H1 (cell line): ENCODE data around the gene NSL1. TPM values are rescaled to one million over a fixed set of nuclear protein-coding genes. Genes with fewer than 3 reads are reported as not detected.

Experiments used
- CTCF ChIA-PET: fragments of 300-600 bp; sonication (Branson Sonifier 250); formaldehyde crosslinking; loops from one replicate; lab custom pipeline; 2021; ENCODE audit not compliant: partially characterized antibody; lab: Charles Lee
- POLR2A ChIA-PET: fragments of 300-600 bp; sonication (Branson Sonifier 250); formaldehyde crosslinking; loops from one replicate; lab custom pipeline; 2021; ENCODE audit warnings: inconsistent platforms; ENCODE audit not compliant: partially characterized antibody; lab: Charles Lee
- DNase-seq, 2 experiments: peaks; one replicate each; pipeline versions ENCODE4 v3.0.0 to v3.0.0-alpha.2; 2010 to 2022; ENCODE audit warnings: low spot score in 2 of 2, low read depth in 1 of 2, mixed read lengths in 1 of 2
- FAIRE-seq: peaks from 2 replicates; lab custom pipeline; 2011; peaks lifted over from hg19 to GRCh38; lab: Jason Lieb, UNC
- H2AFZ ChIP-seq: 2 replicates; pipeline ENCODE4 v1.8.1; 2012; ENCODE audit warnings: low read length, inconsistent platforms
- H2AK5ac ChIP-seq: 2 replicates; pipeline ENCODE4 v1.6.1; 2013; ENCODE audit warnings: low read depth, low read length
- H2BK120ac ChIP-seq: replicated peaks from 2 replicates; pipeline ENCODE3; 2013; ENCODE audit warnings: low read depth, low read length, inconsistent platforms
- H2BK12ac ChIP-seq: 2 replicates; pipeline ENCODE4 v1.6.1; 2013; ENCODE audit warnings: low read depth, low read length
- H2BK15ac ChIP-seq: 2 replicates; pipeline ENCODE4 v1.6.1; 2013; ENCODE audit warnings: low read length
- H2BK20ac ChIP-seq: 2 replicates; pipeline ENCODE4 v1.6.1; 2013; ENCODE audit warnings: low read length
- H2BK5ac ChIP-seq: 2 replicates; pipeline ENCODE4 v1.6.1; 2013; ENCODE audit warnings: low read depth, low read length
- H3K14ac ChIP-seq: 2 replicates; pipeline ENCODE4 v1.6.1; 2013; ENCODE audit warnings: inconsistent platforms; ENCODE audit not compliant: insufficient read length
- H3K18ac ChIP-seq: 2 replicates; pipeline ENCODE4 v1.6.1; 2013; ENCODE audit warnings: low read length; ENCODE audit errors: extremely low read depth
- H3K23ac ChIP-seq: 2 replicates; pipeline ENCODE4 v1.6.1; 2013; ENCODE audit warnings: inconsistent platforms; ENCODE audit not compliant: insufficient read length
- H3K23me2 ChIP-seq: 2 replicates; pipeline ENCODE4 v1.6.1; 2013; ENCODE audit warnings: low read depth, low read length
- H3K27ac ChIP-seq: 2 replicates; pipeline ENCODE4 v1.6.1; 2011; ENCODE audit warnings: low read depth, low read length, inconsistent platforms
- H3K27me3 ChIP-seq, 4 experiments: replicated peaks in 1 of 4; 1 replicate in 1 of 4; 2 replicates in 3 of 4; pipeline versions ENCODE4 v1.6.1 to v1.8.1; 2011 to 2013; ENCODE audit warnings: low read length in 3 of 4, mild to moderate bottlenecking in 3 of 4, inconsistent platforms in 2 of 4, mixed read lengths in 2 of 4, moderate library complexity in 1 of 4; ENCODE audit not compliant: control insufficient read depth in 3 of 4, insufficient read depth in 3 of 4; ENCODE audit errors: extremely low read depth in 1 of 4
- H3K36me3 ChIP-seq, 4 experiments: 2 replicates each; pipeline versions ENCODE4 v1.6.1 to v1.8.1; 2011 to 2013; ENCODE audit warnings: mild to moderate bottlenecking in 4 of 4, low read length in 3 of 4, moderate library complexity in 2 of 4, control low read depth in 1 of 4, inconsistent platforms in 1 of 4; ENCODE audit not compliant: insufficient read depth in 4 of 4, control insufficient read depth in 2 of 4
- H3K4ac ChIP-seq: replicated peaks from 2 replicates; pipeline ENCODE3; 2013; ENCODE audit warnings: low read length, low read depth, mixed read lengths, inconsistent platforms; ENCODE audit not compliant: insufficient read length
- H3K4me1 ChIP-seq, 4 experiments: replicated peaks in 1 of 4; 1 replicate in 1 of 4; 2 replicates in 3 of 4; pipeline versions ENCODE4 v1.6.1 to v1.8.1; 2011 to 2013; ENCODE audit warnings: low read length in 3 of 4, inconsistent platforms in 2 of 4, mixed read lengths in 1 of 4; ENCODE audit not compliant: insufficient read depth in 4 of 4, control insufficient read depth in 3 of 4
- H3K4me2 ChIP-seq, 2 experiments: 2 replicates each; pipeline versions ENCODE4 v1.6.1 to v1.8.1; 2011 to 2013; ENCODE audit warnings: low read depth in 2 of 2, low read length in 2 of 2, control low read depth in 1 of 2, inconsistent platforms in 1 of 2, mild to moderate bottlenecking in 1 of 2; ENCODE audit not compliant: insufficient read depth in 1 of 2
- H3K4me3 ChIP-seq, 4 experiments: fragments of 200-600, 300-600 bp in 1 of 4; sonication (generic), shearing (Covaris generic), sonication (Bioruptor Twin) in 1 of 4; 2 replicates each; pipeline versions ENCODE4 v1.5.1 to v1.8.1; 2011 to 2016; ENCODE audit warnings: low read length in 4 of 4, low read depth in 3 of 4, control low read depth in 2 of 4, inconsistent platforms in 2 of 4, mild to moderate bottlenecking in 2 of 4, mixed read lengths in 1 of 4, moderate library complexity in 1 of 4; ENCODE audit not compliant: insufficient read depth in 2 of 4; ENCODE audit errors: extremely low read depth in 1 of 4
- H3K56ac ChIP-seq: replicated peaks from 2 replicates; pipeline ENCODE3; 2013; ENCODE audit warnings: low read depth, mild to moderate bottlenecking, mixed read lengths, low read length, inconsistent platforms; ENCODE audit not compliant: insufficient read length
- H3K79me1 ChIP-seq: 2 replicates; pipeline ENCODE4 v1.6.1; 2013; ENCODE audit warnings: low read depth, low read length, control low read depth
- H3K79me2 ChIP-seq, 2 experiments: 2 replicates each; pipeline versions ENCODE4 v1.6.1 to v1.8.1; 2012 to 2013; ENCODE audit warnings: low read length in 2 of 2, mild to moderate bottlenecking in 2 of 2, inconsistent platforms in 1 of 2; ENCODE audit not compliant: insufficient read depth in 2 of 2, control insufficient read depth in 1 of 2
- H3K9ac ChIP-seq, 4 experiments: replicated peaks in 1 of 4; 1 replicate in 1 of 4; 2 replicates in 3 of 4; pipeline versions ENCODE4 v1.6.1 to v1.8.1; 2011 to 2013; ENCODE audit warnings: low read depth in 3 of 4, low read length in 3 of 4, control low read depth in 2 of 4, mild to moderate bottlenecking in 2 of 4, moderate library complexity in 2 of 4, inconsistent platforms in 1 of 4; ENCODE audit errors: extremely low read depth in 1 of 4
- H3K9me3 ChIP-seq, 2 experiments: 2 replicates each; pipeline versions ENCODE4 v1.6.1 to v1.8.1; 2012 to 2013; ENCODE audit warnings: mild to moderate bottlenecking in 2 of 2, moderate library complexity in 2 of 2, control low read depth in 1 of 2, inconsistent platforms in 1 of 2, low read depth in 1 of 2, low read length in 1 of 2, mixed read lengths in 1 of 2; ENCODE audit not compliant: insufficient read depth in 2 of 2
- H4K20me1 ChIP-seq, 2 experiments: replicated peaks in 1 of 2; 2 replicates each; pipeline versions ENCODE3 to v1.8.1; 2011 to 2013; ENCODE audit warnings: inconsistent platforms in 2 of 2, low read length in 2 of 2, mild to moderate bottlenecking in 1 of 2; ENCODE audit not compliant: insufficient read depth in 2 of 2, control insufficient read depth in 1 of 2
- H4K5ac ChIP-seq: 2 replicates; pipeline ENCODE4 v1.6.1; 2013; ENCODE audit warnings: low read length, low read depth, mixed read lengths, inconsistent platforms; ENCODE audit not compliant: insufficient read length
- H4K8ac ChIP-seq: 2 replicates; pipeline ENCODE4 v1.8.0; 2013; ENCODE audit warnings: mild to moderate bottlenecking, moderate library complexity, low read length, inconsistent platforms; ENCODE audit not compliant: insufficient read depth; ENCODE audit errors: extremely low read depth
- H4K91ac ChIP-seq: replicated peaks from 2 replicates; pipeline ENCODE3; 2013; ENCODE audit warnings: low read length, mixed read lengths, inconsistent platforms; ENCODE audit not compliant: insufficient read length
- BCL11A ChIP-seq, 2 experiments: IDR thresholded peaks; one replicate each; pipeline ENCODE4 v1.6.1; 2011; ENCODE audit warnings: low read depth in 2 of 2, low read length in 2 of 2, mild to moderate bottlenecking in 2 of 2
- EGR1 ChIP-seq: IDR thresholded peaks from 2 replicates; pipeline ENCODE4 v1.6.1; 2011; ENCODE audit warnings: low read depth, low read length, borderline replicate concordance
- EP300 ChIP-seq, 2 experiments: IDR thresholded peaks; 1 replicate in 1 of 2; 2 replicates in 1 of 2; pipeline ENCODE4 v1.6.1; 2011 to 2012; ENCODE audit warnings: low read depth in 2 of 2, low read length in 2 of 2, mild to moderate bottlenecking in 2 of 2, borderline replicate concordance in 1 of 2, inconsistent platforms in 1 of 2, moderate library complexity in 1 of 2
- EZH2 ChIP-seq: fragments of 200-600 bp; sonication (generic); IDR thresholded peaks from 2 replicates; pipeline ENCODE4 v1.7.1; 2012; ENCODE audit warnings: low read depth, mild to moderate bottlenecking, moderate library complexity, low read length, inconsistent platforms; ENCODE audit not compliant: severe bottlenecking
- MAFK ChIP-seq: IDR thresholded peaks from 2 replicates; pipeline ENCODE4 v1.6.1; 2012; ENCODE audit warnings: low read depth, mild to moderate bottlenecking, improper control_type of control experiment, low read length
- PHF8 ChIP-seq: fragments of 200-600 bp; sonication (generic); conservative IDR thresholded peaks from 2 replicates; pipeline ENCODE4 v1.7.1; 2012; ENCODE audit warnings: low read depth, mild to moderate bottlenecking, inconsistent platforms, low read length, moderate library complexity
- POLR2AphosphoS5 ChIP-seq: IDR thresholded peaks from 2 replicates; pipeline ENCODE4 v1.6.1; 2011; ENCODE audit warnings: low read depth, low read length
- SP1 ChIP-seq: IDR thresholded peaks from 2 replicates; pipeline ENCODE4 v1.6.1; 2011; ENCODE audit warnings: low read depth, low read length
- TAF1 ChIP-seq: IDR thresholded peaks from 2 replicates; pipeline ENCODE4 v1.6.1; 2011; ENCODE audit warnings: mild to moderate bottlenecking, low read depth, low read length
- TAF7 ChIP-seq: optimal IDR thresholded peaks from 2 replicates; pipeline ENCODE3; 2011; ENCODE audit warnings: low read depth, mild to moderate bottlenecking, inconsistent platforms, low read length, moderate library complexity, borderline replicate concordance
- TEAD4 ChIP-seq: IDR thresholded peaks from 2 replicates; pipeline ENCODE4 v1.6.1; 2012; ENCODE audit warnings: low read depth, low read length, inconsistent platforms, mixed read lengths
- USF2 ChIP-seq: IDR thresholded peaks from 2 replicates; pipeline ENCODE4 v1.6.1; 2011; ENCODE audit warnings: low read length, improper control_type of control experiment
- WGBS, 2 experiments: shearing (Covaris generic) in 1 of 2; methylation state at CpG; one replicate each; pipeline versions ENCODE4 v1.1.6 to v1.1.7; 2013 to 2015; ENCODE audit warnings: low lambda C conversion rate in 2 of 2, mixed read lengths in 2 of 2, inconsistent platforms in 1 of 2, low coverage in 1 of 2, missing lambda C conversion rate in 1 of 2; ENCODE audit not compliant: insufficient replicate concordance in 2 of 2, insufficient coverage in 1 of 2, insufficient read length in 1 of 2; ENCODE audit errors: extremely low coverage in 1 of 2, missing lambda C conversion rate in 1 of 2; 5-methylcytosine and 5-hydroxymethylcytosine counted together
- polyA plus RNA-seq, 7 experiments: library from polyadenylated mRNA; depleted of rRNA in 3 of 7; stranded (reverse) in 5 of 7; unstranded in 2 of 7; fragments of >200 nt in 5 of 7; fragments of 200-250 nt in 2 of 7; gene quantifications; 1 replicate in 5 of 7; 2 replicates in 1 of 7; 4 replicates in 1 of 7; pipeline versions ENCODE4 v1.2.1 to v1.2.3, GENCODE V29; 2011 to 2013; ENCODE audit warnings: missing spikeins in 2 of 7, mixed read lengths in 2 of 7
- total RNA-seq: library from RNA; stranded (reverse); fragmentation: NEBNext Ultra II Directional; extraction: Animal tissue kit (Norgen Biotek cat#: 25700); gene quantifications from 2 replicates; pipeline ENCODE4 v1.2.1, GENCODE V29; 2021

Gene NSL1
- total and polyA plus RNA-seq, 2 of the 8 experiments (the other 6 are each of a cell fraction or from before 2014, with no cell fraction given), result 25.4 to 51.7 TPM

GRCh38 chr1:212754193-212754592 is 37.4 kb downstream of the NSL1 start:
- peaks cover 0 to 10% (median 8%) of the 10 kb centered on the region in 4 experiments; a peak in 5 of 7 replicates for H3K4me1 ChIP-seq
- H2AK5ac ChIP-seq, result no peak overlapping the region
- H3K4me3 ChIP-seq, result no peak overlapping the region
- H3K4me2 ChIP-seq, result peak overlapping the region in 1 of 2 experiments; percentile 32; a peak in 2 of 4 replicates
- H2BK20ac ChIP-seq, result no peak overlapping the region
- H3K9me3 ChIP-seq, result no peaks in the 10 kb centered on the region
- no peaks in the 10 kb centered on the region for H3K27me3 ChIP-seq
- H3K79me2 ChIP-seq, result peaks cover 0 to 23% of the 10 kb centered on the region in 2 experiments; a peak in 3 of 4 replicates
- no peak overlapping the region for H2BK15ac ChIP-seq
- H4K5ac ChIP-seq, result no peak overlapping the region
- H4K8ac ChIP-seq, result no peak overlapping the region
- no peak overlapping the region for H3K27ac ChIP-seq
- H2AFZ ChIP-seq, result no peak overlapping the region
- no peak overlapping the region for H4K91ac ChIP-seq
- H2BK12ac ChIP-seq, result no peak overlapping the region
- CTCF ChIA-PET, result interaction anchor here (0.6 to 1.7 kb wide), 7 partner anchors 10 to 554 kb away, joined by 3 to 5 read pairs (median 5); no protein-coding TSS in a partner anchor
- H3K18ac ChIP-seq, result no peak overlapping the region
- H4K20me1 ChIP-seq, result peaks cover 0 to 5% of the 10 kb centered on the region in 2 experiments
- no peak overlapping the region for H3K9ac ChIP-seq
- POLR2A ChIA-PET, result interaction anchor here (1.2 to 1.5 kb wide), 2 partner anchors 14 to 37 kb away, joined by 3 to 4 read pairs; partner anchors contain the start of genes NSL1 and TATDN3
- no peak overlapping the region for H2BK5ac ChIP-seq
- H3K23me2 ChIP-seq, result 0 out of 2 replicates have a peak, but pooled peaks cover 3% of the 10 kb centered on the region
- H2BK120ac ChIP-seq, result no peak overlapping the region
- H3K4ac ChIP-seq, result no peak overlapping the region
- H3K14ac ChIP-seq, result no peak overlapping the region
- peaks cover 6% of the 10 kb centered on the region for H3K79me1 ChIP-seq
- no peak overlapping the region for H3K23ac ChIP-seq
- H3K36me3 ChIP-seq, result peaks cover 0 to 3% (median 0%) of the 10 kb centered on the region in 4 experiments; a peak in 2 of 8 replicates
- DNase-seq (no peak), FAIRE-seq (no peak)
- 77% methylated on average over 8 of the region's 8 CpGs; no CpG with 5 or more reads in 1 of the 2 experiments for WGBS, 2 experiments
- H3K56ac ChIP-seq, result no peak overlapping the region
- TF ChIP-seq TAF7 (no peak), SP1 (no peak), EZH2 (no peak), BCL11A (IDR thresholded peaks at IDR 0.05; ENCODE audit: low read depth in 2 of 2, low read length in 2 of 2) (no peak), USF2 (no peak), EGR1 (no peak), EP300 (IDR thresholded peaks at IDR 0.05; ENCODE audit: borderline replicate concordance in 1 of 2, low read depth in 2 of 2, low read length in 2 of 2) (no peak), TEAD4 (no peak), TAF1 (no peak), MAFK (no peak), PHF8 (no peak), POLR2AphosphoS5 (no peak)
